Germinal center (tissue), 1 donor: ENCODE measurements around the gene CUTC.
"Not testable (repeated sequence)": the region's sequence is repeated elsewhere in the genome, so short reads cannot be mapped to it uniquely, and the experiment has no call there.

Experiments used
- DNase-seq: peaks from one replicate; pipeline ENCODE4 v3.0.0; 2012; ENCODE audit warnings: mixed read lengths, low spot score

CUTC gene

DNA sequence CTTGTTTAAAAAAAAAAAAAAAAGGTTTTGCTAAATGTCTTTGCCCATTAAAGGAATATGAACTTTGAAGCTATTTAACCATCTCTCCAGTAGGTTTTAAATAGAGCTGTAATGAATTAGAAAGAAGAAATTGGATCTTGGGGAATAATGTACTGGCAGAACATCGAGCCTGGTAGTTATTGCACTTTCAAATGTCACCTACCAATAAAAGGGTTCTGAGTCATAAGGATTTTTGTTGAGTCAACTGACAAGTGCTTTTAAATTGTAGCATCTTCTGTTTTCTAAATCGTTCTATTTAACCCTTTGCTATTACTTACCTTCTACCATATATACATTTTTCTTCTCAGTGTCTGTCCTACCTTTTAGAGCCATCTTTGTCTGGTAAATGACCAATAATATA, 10.7 kb downstream of the CUTC start:
- no peak for DNase-seq

GRCh38 chr10:99743841-99744240, 11.8 kb downstream of the CUTC start:
- no peak for DNase-seq

- not testable (repeated sequence) for DNase-seq
Measured at GRCh38 chr10:99746166-99746565, 14.1 kb downstream of the CUTC start.

- no peak for DNase-seq
Measured at GRCh38 chr10:99748823-99749451, 16.9 kb downstream of the CUTC start.

GRCh38 chr10:99750641-99751040, 18.6 kb downstream of the CUTC start:
- no peak for DNase-seq

DNA sequence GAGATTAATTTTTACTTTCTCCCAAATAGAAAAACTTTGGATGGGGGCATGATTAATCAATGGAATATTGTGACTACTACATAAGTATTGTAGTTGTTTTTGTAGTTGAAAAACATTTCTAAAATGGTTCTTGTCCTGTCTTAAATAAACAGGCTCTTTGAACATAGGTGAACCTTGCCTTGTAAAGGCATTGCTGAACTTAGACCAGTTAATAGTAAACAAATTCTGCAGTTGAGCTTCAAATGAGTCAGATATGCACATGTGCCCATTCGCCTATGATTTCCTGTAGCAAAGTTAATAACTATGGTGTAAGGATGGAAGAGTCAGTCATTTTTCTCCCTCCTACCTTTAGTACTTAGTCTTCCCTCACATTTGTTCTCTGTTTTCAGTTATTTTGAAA, 22.6 kb downstream of the CUTC start:
- no peak for DNase-seq

DNA sequence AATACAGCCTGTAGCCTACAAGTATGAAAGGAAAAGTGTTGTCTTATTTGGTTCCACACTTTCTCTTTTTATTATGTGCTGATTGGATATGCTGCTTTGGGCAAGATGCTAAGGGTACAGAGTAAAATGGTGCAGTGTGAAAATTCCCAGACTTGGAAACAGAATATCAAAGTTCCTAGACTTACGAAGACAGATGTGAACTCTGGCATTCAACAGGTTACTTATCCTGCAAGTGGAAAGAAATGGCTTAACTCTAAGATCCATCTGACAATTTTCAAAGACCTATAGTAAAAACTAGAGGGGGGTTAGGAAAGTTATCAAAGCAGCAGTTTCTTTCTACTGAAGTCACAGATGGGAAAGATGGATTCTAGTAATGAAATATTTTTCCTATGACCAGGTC, 24.1 kb downstream of the CUTC start:
- no peak for DNase-seq

DNA sequence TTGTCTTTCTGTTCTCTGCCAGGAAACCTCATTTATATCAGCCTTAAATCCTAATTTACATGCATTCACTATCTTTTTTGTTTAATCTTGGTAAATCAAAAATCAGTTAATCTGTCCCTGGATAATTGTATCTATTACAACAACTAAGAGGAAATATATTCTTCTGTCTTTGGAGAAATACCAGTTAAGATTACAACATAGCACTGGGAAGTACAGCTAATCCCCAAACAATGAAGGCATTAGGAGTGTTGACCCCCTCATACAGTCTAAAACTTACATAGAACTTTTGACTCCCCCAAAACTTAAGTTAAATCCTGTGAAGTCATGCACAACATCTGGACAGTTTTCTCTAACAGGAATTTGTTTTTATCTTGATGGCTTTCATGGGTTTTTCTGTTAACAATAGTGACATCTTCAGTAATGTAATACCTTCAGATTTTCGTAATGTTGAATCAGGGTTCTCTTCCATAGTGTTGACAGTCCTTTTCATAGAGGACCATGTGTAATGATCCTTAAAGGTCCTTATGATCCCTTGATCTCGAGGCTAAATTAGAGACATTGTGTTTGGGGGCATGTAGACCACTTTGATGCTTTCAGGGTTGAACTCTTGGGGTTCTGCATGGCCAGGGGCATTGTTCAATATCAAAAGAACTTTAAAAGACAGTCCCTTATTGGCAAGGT, 26.3 kb downstream of the CUTC start:
- no peak for DNase-seq

DNA sequence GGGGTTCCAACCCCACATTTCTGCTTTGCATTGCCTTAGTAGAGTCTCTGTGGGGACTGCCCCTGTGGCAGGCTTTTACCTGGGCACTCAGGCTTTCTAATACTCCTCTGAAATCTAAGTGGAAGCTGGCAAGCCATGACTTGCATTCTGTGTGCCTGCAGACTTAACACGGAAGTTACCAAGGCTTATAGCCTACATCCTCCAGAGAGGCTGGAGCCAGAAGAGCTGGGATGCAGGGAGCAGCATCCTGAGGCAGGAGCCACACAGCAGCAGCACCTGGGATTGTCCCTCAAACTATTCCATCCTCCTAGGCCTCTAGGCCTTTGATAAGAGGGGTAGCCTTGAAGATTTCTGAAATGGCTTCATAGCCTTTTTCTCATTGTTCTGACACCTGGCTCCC, 28.3 kb downstream of the CUTC start:
- DNase-seq, result no peak

DNA sequence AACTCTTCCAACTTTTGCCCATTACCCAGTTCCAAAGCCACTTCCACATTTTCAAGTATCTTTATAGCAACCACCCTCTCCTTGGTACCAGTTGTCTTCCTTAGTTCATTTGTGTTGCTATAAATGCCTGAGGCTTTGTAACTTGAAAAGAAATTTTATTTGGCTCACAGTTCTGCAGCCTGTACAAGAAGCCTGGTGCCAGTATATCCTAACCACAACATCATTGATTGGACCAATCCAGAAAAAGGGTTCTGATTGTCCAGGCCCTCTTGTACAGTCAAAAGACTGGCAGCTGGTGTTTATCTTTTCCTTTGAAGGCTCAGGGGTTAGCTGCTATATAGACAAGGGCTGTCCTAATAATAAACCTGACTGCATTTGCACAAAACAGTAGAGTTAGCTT, 29.3 kb downstream of the CUTC start:
- no peak for DNase-seq

GRCh38 chr10:99765672-99766301, 33.8 kb downstream of the CUTC start:
- DNase-seq, result no peak

GRCh38 chr10:99766302-99766681, 34.3 kb downstream of the CUTC start:
- no peak for DNase-seq

GRCh38 chr10:99767901-99768300, 35.9 kb downstream of the CUTC start:
- no peak for DNase-seq

DNA sequence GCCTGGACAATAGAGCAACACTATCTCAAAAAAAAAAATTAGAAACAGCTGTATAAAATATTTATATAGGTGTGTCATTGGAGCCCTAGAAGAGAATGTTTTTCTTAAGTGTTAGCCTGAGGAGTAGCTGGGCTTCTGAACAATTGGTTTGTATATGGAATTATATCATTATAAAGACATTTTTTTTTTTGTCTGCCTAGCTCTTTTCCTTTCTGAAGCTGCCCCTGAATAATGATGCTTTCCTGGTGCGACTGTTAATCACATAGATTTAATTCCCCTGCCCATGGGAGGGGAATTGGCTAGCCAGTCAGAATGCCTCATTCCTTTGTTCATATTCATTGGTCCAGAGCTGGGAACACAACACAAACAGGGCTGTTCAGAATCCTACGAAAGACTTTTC, 36.5 kb downstream of the CUTC start:
- no peak for DNase-seq

GRCh38 chr10:99769706-99770105, 37.7 kb downstream of the CUTC start:
- no peak for DNase-seq

- no peak for DNase-seq
Measured at GRCh38 chr10:99770408-99771045, 38.5 kb downstream of the CUTC start.

GRCh38 chr10:99775850-99776249, 43.8 kb downstream of the CUTC start:
- no peak for DNase-seq

GRCh38 chr10:99777918-99778714, 46.1 kb downstream of the CUTC start:
- peak; percentile 24 for DNase-seq

DNA sequence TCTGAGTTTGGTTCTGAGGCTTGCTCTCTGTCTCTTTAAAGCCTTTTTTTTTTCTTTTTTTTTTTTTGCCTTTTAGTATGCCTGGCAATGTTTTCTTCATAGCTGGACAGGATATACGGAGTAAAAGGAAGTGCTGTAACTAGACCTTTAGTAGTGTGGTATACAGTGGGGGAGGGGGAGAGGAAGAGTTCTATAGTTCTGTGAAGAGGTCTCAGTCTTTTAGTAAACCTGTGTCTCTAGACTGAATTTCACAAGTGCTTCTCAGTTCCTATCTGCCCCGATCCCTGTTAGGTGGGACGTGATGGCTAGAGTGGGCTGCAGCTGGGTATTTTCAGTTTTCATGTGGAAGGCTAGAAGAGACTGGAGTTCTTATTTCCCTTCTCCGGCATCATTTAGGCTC, 47.3 kb downstream of the CUTC start:
- DNase-seq, result no peak

DNA sequence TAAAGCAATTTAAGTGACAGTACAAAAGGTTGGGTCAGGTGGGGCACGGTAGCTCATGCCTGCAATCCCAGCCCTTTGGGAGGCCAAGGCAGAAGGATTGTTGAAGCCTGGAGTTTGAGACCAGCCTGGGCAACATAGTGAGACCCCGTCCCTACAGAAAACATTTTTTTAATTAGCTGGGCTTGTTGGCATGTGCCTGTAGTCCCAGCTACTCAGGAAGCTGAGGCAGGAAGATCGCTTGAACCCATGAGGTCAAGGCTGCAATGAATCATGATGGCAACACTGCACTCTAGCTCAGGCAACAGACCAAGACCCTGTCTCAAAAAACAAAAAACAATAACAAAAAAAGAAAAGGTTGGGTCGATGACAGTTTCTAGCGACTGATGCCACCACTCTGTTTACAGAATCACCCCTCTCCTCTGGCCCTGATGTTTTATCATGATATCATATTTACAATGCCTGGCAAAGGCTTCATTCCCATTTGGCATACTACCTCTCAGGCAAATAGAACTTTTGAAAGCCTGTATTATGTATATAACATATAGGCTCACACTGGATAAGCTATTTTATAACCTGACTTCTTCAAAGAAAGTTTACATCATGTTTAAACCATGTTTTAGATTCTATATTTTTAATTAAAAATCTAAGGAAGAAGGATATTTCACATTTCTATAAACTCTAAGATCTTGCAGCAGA, 49.8 kb downstream of the CUTC start:
- DNase-seq, result no peak

- DNase-seq, result no peak
Measured at GRCh38 chr10:99782447-99783286, 50.6 kb downstream of the CUTC start, which contains the start of gene ABCC2. Gene ABCC2 (plus strand): TSS chr10:99782640. CDS start chr10:99782845, 205 bp downstream.
